GM19463 (cell line): ENCODE results near the gene NEAT1.
"Not testable (repeated sequence)": the region's sequence is repeated elsewhere in the genome, so short reads cannot be mapped to it uniquely, and the experiment has no call there.

Experiments used
- ATAC-seq: cut with Tn5 transposase; IDR thresholded peaks from one replicate; pipeline ENCODE4 v1.9.1; 2021; ENCODE audit warnings: mild to moderate bottlenecking, moderate library complexity; ENCODE audit not compliant: unreplicated experiment

NEAT1 gene

GRCh38 chr11:65404638-65405339 is 17.8 kb upstream of the NEAT1 start:
- no peak for ATAC-seq

- no peak for ATAC-seq
Measured at GRCh38 chr11:65410936-65411680, 11.5 kb upstream of the NEAT1 start.

GRCh38 chr11:65411681-65412070 is 10.9 kb upstream of the NEAT1 start:
- no peak for ATAC-seq

GRCh38 chr11:65412271-65413076 is 10.1 kb upstream of the NEAT1 start:
- ATAC-seq, result no peak

- not testable (repeated sequence) for ATAC-seq
Measured at GRCh38 chr11:65413077-65413664, 9.4 kb upstream of the NEAT1 start.

GRCh38 chr11:65414776-65415498 is 7.7 kb upstream of the NEAT1 start:
- no peak for ATAC-seq

GRCh38 chr11:65415499-65416340 is 6.9 kb upstream of the NEAT1 start:
- no peak for ATAC-seq

- peak; percentile 29 for ATAC-seq
Measured at GRCh38 chr11:65416341-65416824, 6.2 kb upstream of the NEAT1 start.

GRCh38 chr11:65416841-65417701 is 5.5 kb upstream of the NEAT1 start:
- ATAC-seq, result no peak

- ATAC-seq, result no peak
Measured at GRCh38 chr11:65417702-65418430, 4.7 kb upstream of the NEAT1 start.

GRCh38 chr11:65418431-65418680 is 4.2 kb upstream of the NEAT1 start:
- no peak for ATAC-seq

- ATAC-seq, result peak; percentile 35
Measured at GRCh38 chr11:65418681-65419459, 3.7 kb upstream of the NEAT1 start.

- no peak for ATAC-seq
Measured at GRCh38 chr11:65419460-65419771, 3.2 kb upstream of the NEAT1 start.

- ATAC-seq, result no peak
Measured at GRCh38 chr11:65419772-65420481, 2.7 kb upstream of the NEAT1 start.

- ATAC-seq, result no peak
Measured at GRCh38 chr11:65420506-65420905, 2.1 kb upstream of the NEAT1 start.

GRCh38 chr11:65420979-65421793 is 1.4 kb upstream of the NEAT1 start:
- no peak for ATAC-seq
